Colonic mucosa (tissue), 4 donors: ENCODE data around the gene LANCL3. TPM values are rescaled to one million over a fixed set of nuclear protein-coding genes. Genes with fewer than 3 reads are reported as not detected.
"Not testable (repeated sequence)": the region's sequence is repeated elsewhere in the genome, so short reads cannot be mapped to it uniquely, and the experiment has no call there.

ENCODE experiments used
- DNase-seq: peaks from one replicate; pipeline ENCODE4 v3.0.0-alpha.2; 2020
- H3K27ac ChIP-seq: fragments of 200-600 bp; one replicate; pipeline ENCODE4 v1.8.0; 2021
- H3K27me3 ChIP-seq: fragments of 200-600 bp; one replicate; pipeline ENCODE4 v1.8.0; 2021
- H3K36me3 ChIP-seq: fragments of 200-600 bp; one replicate; pipeline ENCODE4 v1.8.0; 2021
- H3K4me1 ChIP-seq: fragments of 200-600 bp; one replicate; pipeline ENCODE4 v1.8.0; 2021; ENCODE audit warnings: mild to moderate bottlenecking
- H3K4me3 ChIP-seq: fragments of 200-600 bp; one replicate; pipeline ENCODE4 v1.8.0; 2021
- H3K9ac ChIP-seq, 2 donors: one replicate each; pipeline ENCODE4 v1.7.0; 2013; ENCODE audit warnings: control low read depth in 2 of 2, low read depth in 2 of 2, low read length in 2 of 2
- H3K9me3 ChIP-seq: fragments of 200-600 bp; one replicate; pipeline ENCODE4 v1.8.0; 2021
- intact Hi-C: fragments of 100-400 bp; cut with DNase I; formaldehyde crosslinking; loops from one replicate; pipeline ENCODE4 v1.14.1; 2022
- total RNA-seq, 2 donors: library from RNA; stranded (reverse); fragmentation: NEBNext Ultra II Directional in 1 of 2; extraction: Animal tissue kit (Norgen Biotek cat#: 25700) in 1 of 2; gene quantifications; one replicate each; pipeline ENCODE4 v1.2.1, GENCODE V29; 2021
- TF ChIP-seq, protein P1 (sequence below): fragments of 200-600 bp; IDR thresholded peaks from one replicate; pipeline ENCODE4 v1.8.0; 2022; ENCODE audit warnings: antibody characterized with exemption, mild to moderate bottlenecking
- donor health status: healthy.
- donor health status: DM: no; HTN: no; CAD: no.
- donor health status: DM: no; HTN: no; CAD: no.

LANCL3 gene
- total RNA-seq, 2 donors from 2014 or later, result 1.9 to 3.5 TPM

DNA sequence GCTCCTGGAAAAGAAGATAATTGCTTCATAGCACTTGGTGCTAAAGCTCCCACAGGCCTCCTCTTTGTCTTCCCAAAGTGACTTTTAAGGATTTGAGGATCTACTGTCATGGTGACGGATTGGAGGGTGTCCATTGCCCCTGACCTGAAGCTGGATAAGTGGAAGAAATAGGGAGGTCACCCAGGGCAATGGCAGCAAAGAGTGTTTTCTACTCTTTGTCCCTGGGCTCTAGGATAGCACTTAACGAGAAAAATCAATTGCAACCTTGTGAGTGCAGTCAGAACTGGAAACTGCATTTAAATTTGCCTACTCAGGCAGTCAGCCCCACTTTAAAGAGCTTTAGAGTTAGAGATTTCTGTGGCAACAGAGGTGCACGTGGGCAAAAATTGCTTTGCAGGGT, 70.4 kb downstream of the LANCL3 start:
- Histone ChIP-seq H3K27ac (no peak overlapping the region), H3K9ac (no peak overlapping the region), H3K27me3 (no peaks in the 10 kb centered on the region), H3K36me3 (no peaks in the 10 kb centered on the region), H3K9me3 (no peaks in the 10 kb centered on the region), H3K4me1 (no peaks in the 10 kb centered on the region), H3K4me3 (no peak overlapping the region)
- DNase-seq, result no peak
- TF ChIP-seq, protein P1, sequence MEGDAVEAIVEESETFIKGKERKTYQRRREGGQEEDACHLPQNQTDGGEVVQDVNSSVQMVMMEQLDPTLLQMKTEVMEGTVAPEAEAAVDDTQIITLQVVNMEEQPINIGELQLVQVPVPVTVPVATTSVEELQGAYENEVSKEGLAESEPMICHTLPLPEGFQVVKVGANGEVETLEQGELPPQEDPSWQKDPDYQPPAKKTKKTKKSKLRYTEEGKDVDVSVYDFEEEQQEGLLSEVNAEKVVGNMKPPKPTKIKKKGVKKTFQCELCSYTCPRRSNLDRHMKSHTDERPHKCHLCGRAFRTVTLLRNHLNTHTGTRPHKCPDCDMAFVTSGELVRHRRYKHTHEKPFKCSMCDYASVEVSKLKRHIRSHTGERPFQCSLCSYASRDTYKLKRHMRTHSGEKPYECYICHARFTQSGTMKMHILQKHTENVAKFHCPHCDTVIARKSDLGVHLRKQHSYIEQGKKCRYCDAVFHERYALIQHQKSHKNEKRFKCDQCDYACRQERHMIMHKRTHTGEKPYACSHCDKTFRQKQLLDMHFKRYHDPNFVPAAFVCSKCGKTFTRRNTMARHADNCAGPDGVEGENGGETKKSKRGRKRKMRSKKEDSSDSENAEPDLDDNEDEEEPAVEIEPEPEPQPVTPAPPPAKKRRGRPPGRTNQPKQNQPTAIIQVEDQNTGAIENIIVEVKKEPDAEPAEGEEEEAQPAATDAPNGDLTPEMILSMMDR, result no peak
- intact Hi-C loops, result no loop called here

DNA sequence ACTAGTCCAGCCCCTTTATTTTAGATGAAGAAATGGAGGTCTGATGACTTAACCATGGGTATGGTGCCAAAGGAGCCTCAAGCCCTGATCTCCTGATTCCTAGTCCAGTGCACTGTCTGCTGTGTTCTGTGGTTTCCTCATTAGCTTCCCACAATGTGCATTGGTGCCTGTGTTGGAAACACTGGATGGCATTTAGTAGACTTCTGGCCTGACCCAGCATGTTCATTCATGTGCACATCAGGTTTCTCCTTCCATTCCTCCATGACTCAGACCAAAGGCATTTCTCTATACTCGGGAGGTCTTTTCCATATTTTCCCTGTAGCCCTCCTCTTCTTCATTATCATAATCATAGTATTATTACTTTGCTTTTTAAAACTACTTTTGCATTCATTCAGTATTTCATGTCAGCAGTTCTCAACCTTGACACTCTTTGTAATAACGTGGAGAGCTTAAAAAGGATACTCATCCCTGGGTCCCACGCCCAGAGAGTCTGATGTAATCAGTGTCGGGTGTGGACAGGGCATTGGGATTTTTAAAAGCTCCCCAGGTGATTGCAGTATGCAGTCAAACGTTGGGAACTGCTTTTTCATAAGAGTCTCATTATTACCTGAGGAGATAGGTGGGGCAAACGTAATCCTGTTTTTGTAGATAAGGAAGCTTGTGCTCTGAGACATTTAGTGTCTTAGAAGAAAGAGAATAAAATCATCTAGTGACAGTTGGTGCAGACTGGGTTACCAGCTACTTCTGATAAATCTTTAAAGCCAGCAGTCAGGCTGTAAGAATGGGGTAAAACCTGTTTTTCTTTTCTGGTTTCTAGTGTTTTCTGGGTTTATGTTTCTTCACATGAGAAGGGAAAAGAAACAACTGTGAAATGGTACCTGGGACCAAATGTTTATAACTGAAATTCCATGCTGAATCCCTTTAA, 73.2 kb downstream of the LANCL3 start:
- H3K36me3 ChIP-seq, result no peaks in the 10 kb centered on the region
- no peaks in the 10 kb centered on the region for H3K4me1 ChIP-seq
- H3K4me3 ChIP-seq, result no peak overlapping the region
- no peak overlapping the region for H3K27ac ChIP-seq
- H3K27me3 ChIP-seq, result no peaks in the 10 kb centered on the region
- no peak for DNase-seq
- TF ChIP-seq, protein P1, result no peak
- H3K9me3 ChIP-seq, result no peaks in the 10 kb centered on the region
- H3K9ac ChIP-seq, result no peak overlapping the region
- intact Hi-C loops, result no loop called here

GRCh38 chrX:37646254-37646653, 74.8 kb downstream of the LANCL3 start:
- Histone ChIP-seq H3K27ac (no peak overlapping the region), H3K27me3 (no peaks in the 10 kb centered on the region), H3K4me3 (no peak overlapping the region), H3K9me3 (no peaks in the 10 kb centered on the region), H3K4me1 (no peaks in the 10 kb centered on the region), H3K36me3 (no peaks in the 10 kb centered on the region), H3K9ac (no peak overlapping the region)
- no peak for DNase-seq
- TF ChIP-seq, protein P1, result no peak
- intact Hi-C loops, result no loop called here

DNA sequence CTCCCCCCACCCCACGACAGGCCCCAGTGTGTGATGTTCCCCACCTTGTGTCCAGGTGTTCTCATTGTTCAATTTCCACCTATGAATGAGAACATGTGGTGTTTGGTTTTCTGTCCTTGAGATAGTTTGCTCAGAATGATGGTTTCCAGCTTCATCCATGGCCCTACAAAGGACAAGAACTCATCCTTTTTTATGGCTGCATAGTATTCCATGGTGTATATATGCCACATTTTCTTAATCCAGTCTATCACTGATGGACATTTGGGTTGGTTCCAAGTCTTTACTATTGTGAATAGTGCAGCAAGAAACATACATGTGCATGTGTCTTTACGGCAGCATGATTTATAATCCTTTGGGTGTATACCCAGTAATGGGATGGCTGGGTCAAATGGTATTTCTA, 79.4 kb downstream of the LANCL3 start:
- DNase-seq, H3K4me1 ChIP-seq, H3K9me3 ChIP-seq, H3K4me3 ChIP-seq, H3K27me3 ChIP-seq, H3K9ac ChIP-seq, H3K36me3 ChIP-seq, H3K27ac ChIP-seq, intact Hi-C loops: not testable (repeated sequence)

- no peaks in the 10 kb centered on the region for H3K36me3 ChIP-seq
- no peak overlapping the region for H3K9ac ChIP-seq
- TF ChIP-seq, protein P1, result no peak
- no peaks in the 10 kb centered on the region for H3K4me1 ChIP-seq
- intact Hi-C loops, result no loop called here
- H3K27ac ChIP-seq, result no peak overlapping the region
- no peak overlapping the region for H3K4me3 ChIP-seq
- DNase-seq, result no peak
- H3K27me3 ChIP-seq, result no peaks in the 10 kb centered on the region
- H3K9me3 ChIP-seq, result no peaks in the 10 kb centered on the region
Observed at GRCh38 chrX:37651921-37652452, 80.5 kb downstream of the LANCL3 start.
